Putamen (tissue), 1 donor: Measurements from ENCODE around the gene PPFIA3.
"Not testable (repeated sequence)": the region's sequence is repeated elsewhere in the genome, so short reads cannot be mapped to it uniquely, and the experiment has no call there.

Source experiments
- DNase-seq: peaks from one replicate; pipeline ENCODE4 v3.0.0-alpha.2; 2016; ENCODE audit warnings: low spot score

The PPFIA3 gene

GRCh38 chr19:49103331-49104085 is 15.8 kb upstream of the PPFIA3 start:
- DNase-seq: no peak

- DNase-seq: no peak
Measured at GRCh38 chr19:49104229-49104864, 15.0 kb upstream of the PPFIA3 start.

- DNase-seq: peak; percentile 36
Measured at GRCh38 chr19:49106648-49107135, 12.7 kb upstream of the PPFIA3 start.

- no peak for DNase-seq
Measured at GRCh38 chr19:49107625-49108459, 11.5 kb upstream of the PPFIA3 start.

GRCh38 chr19:49109051-49109450 is 10.3 kb upstream of the PPFIA3 start:
- DNase-seq: no peak

GRCh38 chr19:49109569-49110233 is 9.6 kb upstream of the PPFIA3 start:
- DNase-seq: no peak

GRCh38 chr19:49110567-49110966 is 8.8 kb upstream of the PPFIA3 start:
- no peak for DNase-seq

- DNase-seq: no peak
Measured at GRCh38 chr19:49111218-49111998, 7.9 kb upstream of the PPFIA3 start.

GRCh38 chr19:49113762-49114629 is 5.3 kb upstream of the PPFIA3 start, which contains the start of gene LIN7B:
TSS of gene LIN7B (plus strand) at chr19:49114370. CDS start at chr19:49114405, 35 bp downstream.
- DNase-seq: peak; percentile 66

GRCh38 chr19:49114630-49115363 is 4.5 kb upstream of the PPFIA3 start:
- DNase-seq: peak; percentile 81

- no peak for DNase-seq
Measured at GRCh38 chr19:49116544-49116943, 2.8 kb upstream of the PPFIA3 start.

- no peak for DNase-seq
Measured at GRCh38 chr19:49117677-49118564, 1.4 kb upstream of the PPFIA3 start.

- DNase-seq: peak; percentile 97
Measured at GRCh38 chr19:49118565-49119410, 556 bp upstream of the PPFIA3 start, which contains the start of gene C19orf73. TSS of gene C19orf73 (minus strand) at chr19:49119143. CDS start at chr19:49119022, 121 bp downstream.

- no peak for DNase-seq
Measured at GRCh38 chr19:49120325-49120683, 960 bp downstream of the PPFIA3 start.

- DNase-seq: no peak
Measured at GRCh38 chr19:49120868-49121267, 1.5 kb downstream of the PPFIA3 start.

GRCh38 chr19:49121841-49122240 is 2.5 kb downstream of the PPFIA3 start:
- not testable (repeated sequence) for DNase-seq

- DNase-seq: not testable (repeated sequence)
Measured at GRCh38 chr19:49123285-49123684, 3.9 kb downstream of the PPFIA3 start.
